Fibroblast of lung (primary cell): ENCODE results near the gene TAMALIN. TPM values are rescaled to one million over a fixed set of nuclear protein-coding genes. Genes with fewer than 3 reads are reported as not detected.
A peak's percentile ranks its signal among the peaks of the same experiment; 100 is the strongest.

Experiments used
- DNase-seq, 2 donors: peaks; one replicate each; pipeline versions ENCODE4 v3.0.0 to v3.0.0-alpha.2; 2010; ENCODE audit warnings: low read depth in 2 of 2
- H2AFZ ChIP-seq: 2 replicates; pipeline ENCODE4 v1.5.1; 2012; ENCODE audit warnings: low read length, control low read depth, inconsistent platforms
- H3K27ac ChIP-seq: 2 replicates; pipeline ENCODE4 v1.5.1; 2011; ENCODE audit warnings: low read length, control low read depth; ENCODE audit not compliant: insufficient read depth
- H3K27me3 ChIP-seq: 2 replicates; pipeline ENCODE4 v1.5.1; 2011; ENCODE audit warnings: mild to moderate bottlenecking, low read length; ENCODE audit not compliant: control insufficient read depth, insufficient read depth
- H3K36me3 ChIP-seq: 2 replicates; pipeline ENCODE4 v1.5.1; 2011; ENCODE audit warnings: low read length; ENCODE audit not compliant: control insufficient read depth, insufficient read depth
- H3K4me1 ChIP-seq: 2 replicates; pipeline ENCODE4 v1.5.1; 2011; ENCODE audit warnings: low read length; ENCODE audit not compliant: control insufficient read depth, insufficient read depth; ENCODE audit errors: extremely low read depth
- H3K4me2 ChIP-seq: 2 replicates; pipeline ENCODE4 v1.5.1; 2011; ENCODE audit warnings: low read length, control low read depth; ENCODE audit not compliant: insufficient read depth; ENCODE audit errors: extremely low read depth
- H3K4me3 ChIP-seq, 4 experiments: fragments of 200-600 bp in 1 of 4; sonication (generic) in 1 of 4; replicated peaks in 1 of 4; 2 replicates each; pipeline ENCODE4 v1.5.1; 2011 to 2016; ENCODE audit warnings: low read length in 4 of 4, low read depth in 3 of 4, mild to moderate bottlenecking in 3 of 4, control low read depth in 2 of 4, inconsistent platforms in 1 of 4, mixed read lengths in 1 of 4; ENCODE audit not compliant: insufficient read depth in 1 of 4; ENCODE audit errors: control extremely low read depth in 1 of 4
- H3K79me2 ChIP-seq: 2 replicates; pipeline ENCODE4 v1.5.1; 2012; ENCODE audit warnings: mild to moderate bottlenecking, low read length, inconsistent platforms; ENCODE audit not compliant: control insufficient read depth, insufficient read depth
- H3K9ac ChIP-seq: 2 replicates; pipeline ENCODE4 v1.5.1; 2011; ENCODE audit warnings: mild to moderate bottlenecking, low read length, control low read depth; ENCODE audit not compliant: insufficient read depth
- H3K9me3 ChIP-seq: 2 replicates; pipeline ENCODE4 v1.5.1; 2012; ENCODE audit warnings: low read depth, low read length; ENCODE audit not compliant: control insufficient read depth, insufficient read depth
- H4K20me1 ChIP-seq: 2 replicates; pipeline ENCODE4 v1.5.1; 2011; ENCODE audit warnings: low read length; ENCODE audit not compliant: control insufficient read depth, insufficient read depth; ENCODE audit errors: extremely low read depth
- EZH2 ChIP-seq: IDR thresholded peaks from 2 replicates; pipeline ENCODE4 v1.5.1; 2012; ENCODE audit warnings: low read length, control low read depth, mild to moderate bottlenecking; ENCODE audit errors: missing control alignments
- polyA plus RNA-seq, 2 donors: library from polyadenylated mRNA; depleted of rRNA in 1 of 2; stranded (reverse) in 1 of 2; unstranded in 1 of 2; fragments of >200 nt; gene quantifications; 2 replicates each; pipeline ENCODE4 v1.2.1, GENCODE V29; 2011 to 2012; ENCODE audit warnings: missing spikeins in 1 of 2
- total RNA-seq: library from RNA; depleted of rRNA; stranded (reverse); fragments of >200 nt; gene quantifications from 2 replicates; pipeline ENCODE4 v1.2.1, GENCODE V29; 2014
- TF ChIP-seq, protein P1 (sequence below), 2 donors: IDR thresholded peaks in 1 of 2; conservative IDR thresholded peaks in 1 of 2; 1 replicate in 1 of 2; 2 replicates in 1 of 2; pipeline ENCODE4 v1.5.1; 2011 to 2012; ENCODE audit warnings: low read length in 2 of 2, control low read depth in 1 of 2, inconsistent platforms in 1 of 2, low read depth in 1 of 2, mild to moderate bottlenecking in 1 of 2

Gene TAMALIN
- total and polyA plus RNA-seq, 2 donors (not counting 1 experiment from before 2014, with no cell fraction given): 5.3 to 12.1 TPM

DNA sequence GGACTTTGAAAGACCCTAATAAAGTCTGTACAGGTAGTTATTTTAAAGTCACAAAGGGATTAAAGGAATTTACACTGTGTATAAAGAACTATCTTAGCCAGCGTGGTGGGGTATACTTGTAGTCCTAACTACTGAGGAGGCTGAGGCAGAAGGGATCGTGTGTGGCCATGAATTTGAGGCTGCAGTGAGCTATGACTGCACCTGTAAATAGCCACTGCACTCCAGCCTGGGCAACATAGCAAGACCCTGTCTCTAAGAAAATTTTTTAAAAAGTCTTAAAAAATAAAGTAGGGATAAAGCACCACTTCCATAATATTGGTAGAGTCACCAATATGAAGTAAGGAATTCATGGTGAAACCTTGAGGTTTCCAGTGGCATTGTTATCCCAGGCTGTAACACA is 37.1 kb upstream of the TAMALIN start:
- Histone ChIP-seq H3K27ac (no peak overlapping the region), H2AFZ (no peak overlapping the region), H3K4me3 (no peak overlapping the region), H3K4me1 (peaks cover 13% of the 10 kb centered on the region), H3K4me2 (no peak overlapping the region), H3K9ac (no peak overlapping the region), H3K36me3 (no peaks in the 10 kb centered on the region), H3K27me3 (no peaks in the 10 kb centered on the region), H4K20me1 (no peaks in the 10 kb centered on the region), H3K79me2 (peaks cover 8% of the 10 kb centered on the region), H3K9me3 (no peaks in the 10 kb centered on the region)
- TF ChIP-seq, protein P1, sequence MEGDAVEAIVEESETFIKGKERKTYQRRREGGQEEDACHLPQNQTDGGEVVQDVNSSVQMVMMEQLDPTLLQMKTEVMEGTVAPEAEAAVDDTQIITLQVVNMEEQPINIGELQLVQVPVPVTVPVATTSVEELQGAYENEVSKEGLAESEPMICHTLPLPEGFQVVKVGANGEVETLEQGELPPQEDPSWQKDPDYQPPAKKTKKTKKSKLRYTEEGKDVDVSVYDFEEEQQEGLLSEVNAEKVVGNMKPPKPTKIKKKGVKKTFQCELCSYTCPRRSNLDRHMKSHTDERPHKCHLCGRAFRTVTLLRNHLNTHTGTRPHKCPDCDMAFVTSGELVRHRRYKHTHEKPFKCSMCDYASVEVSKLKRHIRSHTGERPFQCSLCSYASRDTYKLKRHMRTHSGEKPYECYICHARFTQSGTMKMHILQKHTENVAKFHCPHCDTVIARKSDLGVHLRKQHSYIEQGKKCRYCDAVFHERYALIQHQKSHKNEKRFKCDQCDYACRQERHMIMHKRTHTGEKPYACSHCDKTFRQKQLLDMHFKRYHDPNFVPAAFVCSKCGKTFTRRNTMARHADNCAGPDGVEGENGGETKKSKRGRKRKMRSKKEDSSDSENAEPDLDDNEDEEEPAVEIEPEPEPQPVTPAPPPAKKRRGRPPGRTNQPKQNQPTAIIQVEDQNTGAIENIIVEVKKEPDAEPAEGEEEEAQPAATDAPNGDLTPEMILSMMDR (conservative IDR thresholded peaks at IDR 0.05 in 1 of 2, IDR thresholded peaks at IDR 0.05 in 1 of 2; ENCODE audit: low read depth in 1 of 2, low read length in 2 of 2): no peak
- TF ChIP-seq EZH2: no peak
- DNase-seq: no peak

GRCh38 chr12:51970904-51971646 is 35.7 kb upstream of the TAMALIN start:
- peaks cover 13% of the 10 kb centered on the region for H3K4me1 ChIP-seq
- H3K4me2 ChIP-seq: peak overlapping the region; percentile 76
- H4K20me1 ChIP-seq: no peaks in the 10 kb centered on the region
- peaks cover 6% of the 10 kb centered on the region for H3K79me2 ChIP-seq
- no peak overlapping the region for H2AFZ ChIP-seq
- no peaks in the 10 kb centered on the region for H3K27me3 ChIP-seq
- TF ChIP-seq, protein P1 (conservative IDR thresholded peaks at IDR 0.05 in 1 of 2, IDR thresholded peaks at IDR 0.05 in 1 of 2; ENCODE audit: low read depth in 1 of 2, low read length in 2 of 2): peak; percentile 41 to 72
- no peak for TF ChIP-seq EZH2
- no peak overlapping the region for H3K27ac ChIP-seq
- no peaks in the 10 kb centered on the region for H3K9me3 ChIP-seq
- no peak overlapping the region for H3K9ac ChIP-seq
- DNase-seq: peak; percentile 23 to 83
- H3K4me3 ChIP-seq: no peak overlapping the region
- H3K36me3 ChIP-seq: peaks cover 4% of the 10 kb centered on the region

GRCh38 chr12:51971679-51972421 is 34.9 kb upstream of the TAMALIN start:
- Histone ChIP-seq H3K4me1 (peaks cover 13% of the 10 kb centered on the region), H3K79me2 (peaks cover 6% of the 10 kb centered on the region), H4K20me1 (no peaks in the 10 kb centered on the region), H3K9me3 (no peaks in the 10 kb centered on the region), H2AFZ (no peak overlapping the region), H3K27me3 (no peaks in the 10 kb centered on the region), H3K4me3 (no peak overlapping the region), H3K4me2 (peak overlapping the region; percentile 13), H3K27ac (no peak overlapping the region), H3K9ac (no peak overlapping the region), H3K36me3 (peaks cover 12% of the 10 kb centered on the region)
- TF ChIP-seq, protein P1 (conservative IDR thresholded peaks at IDR 0.05 in 1 of 2, IDR thresholded peaks at IDR 0.05 in 1 of 2; ENCODE audit: low read depth in 1 of 2, low read length in 2 of 2): no peak
- TF ChIP-seq EZH2: no peak
- DNase-seq: no peak
